HL-60 (cell line): Measurements from ENCODE around the gene GRIK1.

Source experiments
- POLR2AphosphoS5 ChIP-seq: IDR thresholded peaks from 2 replicates; pipeline ENCODE4 v1.6.1; 2012; ENCODE audit warnings: low read depth
- SPI1 ChIP-seq: IDR thresholded peaks from 2 replicates; pipeline ENCODE4 v1.6.1; 2012; ENCODE audit warnings: low read depth, mild to moderate bottlenecking, borderline replicate concordance
- TF ChIP-seq, protein P1 (sequence below): IDR thresholded peaks from one replicate; pipeline ENCODE4 v1.5.1; 2011; ENCODE audit warnings: low read length, control low read depth, inconsistent platforms; ENCODE audit not compliant: insufficient read depth

DNA sequence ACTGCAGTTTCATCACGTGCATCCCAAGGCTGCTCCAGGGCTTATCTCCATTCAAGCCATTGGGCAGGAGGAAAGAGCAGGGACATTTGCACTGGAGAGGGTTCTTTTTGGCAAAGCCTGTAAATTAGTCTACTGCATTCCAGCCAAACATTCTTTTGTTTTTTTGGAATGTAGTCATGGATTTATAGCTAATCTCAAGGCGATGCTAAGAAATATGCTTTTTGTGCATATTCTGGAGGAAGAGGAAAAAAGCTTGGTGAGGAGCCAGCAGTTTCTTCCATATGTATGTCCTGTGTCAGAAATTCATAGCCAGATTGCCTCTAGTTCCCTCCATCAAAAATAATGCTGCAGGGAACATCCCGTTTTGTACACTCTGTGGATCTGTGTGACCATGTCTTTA lies 419.6 kb downstream of the GRIK1 start:
- TF ChIP-seq, protein P1, sequence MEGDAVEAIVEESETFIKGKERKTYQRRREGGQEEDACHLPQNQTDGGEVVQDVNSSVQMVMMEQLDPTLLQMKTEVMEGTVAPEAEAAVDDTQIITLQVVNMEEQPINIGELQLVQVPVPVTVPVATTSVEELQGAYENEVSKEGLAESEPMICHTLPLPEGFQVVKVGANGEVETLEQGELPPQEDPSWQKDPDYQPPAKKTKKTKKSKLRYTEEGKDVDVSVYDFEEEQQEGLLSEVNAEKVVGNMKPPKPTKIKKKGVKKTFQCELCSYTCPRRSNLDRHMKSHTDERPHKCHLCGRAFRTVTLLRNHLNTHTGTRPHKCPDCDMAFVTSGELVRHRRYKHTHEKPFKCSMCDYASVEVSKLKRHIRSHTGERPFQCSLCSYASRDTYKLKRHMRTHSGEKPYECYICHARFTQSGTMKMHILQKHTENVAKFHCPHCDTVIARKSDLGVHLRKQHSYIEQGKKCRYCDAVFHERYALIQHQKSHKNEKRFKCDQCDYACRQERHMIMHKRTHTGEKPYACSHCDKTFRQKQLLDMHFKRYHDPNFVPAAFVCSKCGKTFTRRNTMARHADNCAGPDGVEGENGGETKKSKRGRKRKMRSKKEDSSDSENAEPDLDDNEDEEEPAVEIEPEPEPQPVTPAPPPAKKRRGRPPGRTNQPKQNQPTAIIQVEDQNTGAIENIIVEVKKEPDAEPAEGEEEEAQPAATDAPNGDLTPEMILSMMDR, result no peak
- TF ChIP-seq POLR2AphosphoS5, result no peak
- TF ChIP-seq SPI1, result no peak
